Spleen (tissue), 7 donors: Measurements from ENCODE around the gene FAM161A.
"Not testable (repeated sequence)": the region's sequence is repeated elsewhere in the genome, so short reads cannot be mapped to it uniquely, and the experiment has no call there.

Experiments
- POLR2A ChIP-seq, 3 donors: fragments of 450-650 bp; IDR thresholded peaks; one replicate each; pipeline ENCODE4 v1.5.1; 2017; ENCODE audit warnings: antibody characterized with exemption in 3 of 3, mild to moderate bottlenecking in 1 of 3
- POLR2AphosphoS5 ChIP-seq, 3 donors: sonication (generic); formaldehyde crosslinking; IDR thresholded peaks; one replicate each; pipeline ENCODE4 v1.5.1; 2017; ENCODE audit warnings: antibody characterized with exemption in 3 of 3
- TF ChIP-seq, protein P1 (sequence below), 11 experiments: fragments of 200-600 bp in 7 of 11; fragments of 450-650 bp in 4 of 11; sonication (generic) in 4 of 11; IDR thresholded peaks in 8 of 11; conservative IDR thresholded peaks in 3 of 11; 1 replicate in 7 of 11; 2 replicates in 4 of 11; pipeline versions ENCODE4 v1.4.0 to v1.8.0; 2016 to 2021; ENCODE audit warnings: antibody characterized with exemption in 11 of 11, inconsistent platforms in 4 of 11, mild to moderate bottlenecking in 1 of 11
- donor health status: DM: no; HTN: no; CAD: no; lungs with moderate emphysema.
- donor health status: DM: no; HTN: no; CAD: no.
- donor health status: DM: no; HTN: no; CAD: no.

- not testable (repeated sequence) for TF ChIP-seq POLR2A, POLR2AphosphoS5 (IDR thresholded peaks at IDR 0.05)
- TF ChIP-seq, protein P1, sequence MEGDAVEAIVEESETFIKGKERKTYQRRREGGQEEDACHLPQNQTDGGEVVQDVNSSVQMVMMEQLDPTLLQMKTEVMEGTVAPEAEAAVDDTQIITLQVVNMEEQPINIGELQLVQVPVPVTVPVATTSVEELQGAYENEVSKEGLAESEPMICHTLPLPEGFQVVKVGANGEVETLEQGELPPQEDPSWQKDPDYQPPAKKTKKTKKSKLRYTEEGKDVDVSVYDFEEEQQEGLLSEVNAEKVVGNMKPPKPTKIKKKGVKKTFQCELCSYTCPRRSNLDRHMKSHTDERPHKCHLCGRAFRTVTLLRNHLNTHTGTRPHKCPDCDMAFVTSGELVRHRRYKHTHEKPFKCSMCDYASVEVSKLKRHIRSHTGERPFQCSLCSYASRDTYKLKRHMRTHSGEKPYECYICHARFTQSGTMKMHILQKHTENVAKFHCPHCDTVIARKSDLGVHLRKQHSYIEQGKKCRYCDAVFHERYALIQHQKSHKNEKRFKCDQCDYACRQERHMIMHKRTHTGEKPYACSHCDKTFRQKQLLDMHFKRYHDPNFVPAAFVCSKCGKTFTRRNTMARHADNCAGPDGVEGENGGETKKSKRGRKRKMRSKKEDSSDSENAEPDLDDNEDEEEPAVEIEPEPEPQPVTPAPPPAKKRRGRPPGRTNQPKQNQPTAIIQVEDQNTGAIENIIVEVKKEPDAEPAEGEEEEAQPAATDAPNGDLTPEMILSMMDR (IDR thresholded peaks at IDR 0.05 in 8 of 11, conservative IDR thresholded peaks at IDR 0.05 in 3 of 11): not testable (repeated sequence)
Measured at GRCh38 chr2:61810203-61810602, 43.7 kb downstream of the FAM161A start.
